SK-N-SH treated with all-trans-retinoic acid at 6 μM for 48 hours (cell line): ENCODE results near the gene ASPN.

Experiments used
- POU6F1 ChIP-seq: fragments of 250-450 bp; sonication (Bioruptor Pico); IDR thresholded peaks from 2 replicates; pipeline ENCODE4 v1.8.0; 2021; ENCODE audit warnings: low read depth, mild to moderate bottlenecking, moderate library complexity, borderline replicate concordance
- TOX ChIP-seq: fragments of 250-450 bp; sonication (Bioruptor Pico); IDR thresholded peaks from 2 replicates; pipeline ENCODE4 v1.8.0; 2021; ENCODE audit warnings: mild to moderate bottlenecking, moderate library complexity, borderline replicate concordance
- TSHZ2 ChIP-seq: fragments of 250-450 bp; sonication (Bioruptor Pico); IDR thresholded peaks from 2 replicates; pipeline ENCODE4 v1.5.0; 2020; ENCODE audit warnings: mild to moderate bottlenecking, moderate library complexity
- ZFP30 ChIP-seq: fragments of 450-650 bp; formaldehyde crosslinking; IDR thresholded peaks from 2 replicates; pipeline ENCODE4 v1.5.0; 2022; ENCODE audit warnings: mild to moderate bottlenecking, moderate library complexity

- TF ChIP-seq TSHZ2 (no peak), TOX (CRISPR knock-in tag) (no peak), POU6F1 (CRISPR knock-in tag) (no peak), ZFP30 (no peak)
Observed at GRCh38 chr9:92444841-92445240, 37.5 kb downstream of the ASPN start.
